Keratinocyte (primary cell): ENCODE results near the gene DMRT3. TPM values are rescaled to one million over a fixed set of nuclear protein-coding genes. Genes with fewer than 3 reads are reported as not detected.

Experiments used
- DNase-seq: peaks from one replicate; pipeline ENCODE4 v3.0.0-alpha.2; 2011; ENCODE audit warnings: low read depth, missing footprints, low spot score
- FAIRE-seq: peaks from 2 replicates; lab custom pipeline; 2011; peaks lifted over from hg19 to GRCh38; lab: Jason Lieb, UNC
- H2AFZ ChIP-seq: 2 replicates; pipeline ENCODE4 v1.6.0; 2012; ENCODE audit warnings: low read length, control low read depth, inconsistent platforms; ENCODE audit not compliant: control insufficient read depth
- H3K27ac ChIP-seq: 2 replicates; pipeline ENCODE4 v1.5.1; 2011; ENCODE audit warnings: low read length; ENCODE audit not compliant: control insufficient read depth, insufficient read depth
- H3K27me3 ChIP-seq: 3 replicates; pipeline ENCODE4 v1.6.0; 2011; ENCODE audit warnings: low read length; ENCODE audit not compliant: control insufficient read depth, insufficient read depth; ENCODE audit errors: extremely low read depth
- H3K36me3 ChIP-seq, 2 experiments: 2 replicates in 1 of 2; 3 replicates in 1 of 2; pipeline ENCODE4 v1.5.1; 2011; ENCODE audit warnings: low read length in 2 of 2, mild to moderate bottlenecking in 1 of 2; ENCODE audit not compliant: control insufficient read depth in 2 of 2, insufficient read depth in 2 of 2; ENCODE audit errors: extremely low read depth in 1 of 2
- H3K4me1 ChIP-seq: 3 replicates; pipeline ENCODE4 v1.5.1; 2011; ENCODE audit warnings: low read length; ENCODE audit not compliant: control insufficient read depth, insufficient read depth; ENCODE audit errors: extremely low read depth
- H3K4me2 ChIP-seq: 3 replicates; pipeline ENCODE4 v1.6.0; 2011; ENCODE audit warnings: low read depth, low read length; ENCODE audit not compliant: control insufficient read depth, insufficient read depth; ENCODE audit errors: extremely low read depth
- H3K4me3 ChIP-seq, 3 experiments: fragments of 200-600 bp in 1 of 3; sonication (generic) in 1 of 3; 2 replicates in 2 of 3; 3 replicates in 1 of 3; pipeline ENCODE4 v1.5.1; 2011 to 2016; ENCODE audit warnings: low read length in 3 of 3, mild to moderate bottlenecking in 3 of 3, control low read depth in 2 of 3, inconsistent platforms in 1 of 3, low read depth in 1 of 3, mixed read lengths in 1 of 3, mixed run types in 1 of 3, moderate library complexity in 1 of 3; ENCODE audit not compliant: control insufficient read depth in 2 of 3, insufficient read depth in 2 of 3; ENCODE audit errors: extremely low read depth in 1 of 3
- H3K79me2 ChIP-seq: 2 replicates; pipeline ENCODE4 v1.6.0; 2012; ENCODE audit warnings: low read length; ENCODE audit not compliant: control insufficient read depth, insufficient read depth
- H3K9ac ChIP-seq: 3 replicates; pipeline ENCODE4 v1.6.0; 2011; ENCODE audit warnings: low read length; ENCODE audit not compliant: control insufficient read depth, insufficient read depth; ENCODE audit errors: extremely low read depth
- H3K9me1 ChIP-seq: 3 replicates; pipeline ENCODE4 v1.6.0; 2011; ENCODE audit warnings: low read length; ENCODE audit not compliant: control insufficient read depth, insufficient read depth; ENCODE audit errors: extremely low read depth
- H3K9me3 ChIP-seq: 2 replicates; pipeline ENCODE4 v1.5.1; 2012; ENCODE audit warnings: low read depth, low read length; ENCODE audit not compliant: control insufficient read depth
- H4K20me1 ChIP-seq: 3 replicates; pipeline ENCODE4 v1.6.0; 2011; ENCODE audit warnings: low read length; ENCODE audit not compliant: control insufficient read depth, insufficient read depth; ENCODE audit errors: extremely low read depth
- CTCF ChIP-seq, 3 experiments: IDR thresholded peaks in 1 of 3; conservative IDR thresholded peaks in 1 of 3; optimal IDR thresholded peaks in 1 of 3; 2 replicates in 2 of 3; 3 replicates in 1 of 3; pipeline versions ENCODE3 to v1.5.1; 2011; ENCODE audit warnings: low read length in 3 of 3, mild to moderate bottlenecking in 3 of 3, moderate library complexity in 2 of 3, control low read depth in 1 of 3, inconsistent platforms in 1 of 3; ENCODE audit not compliant: insufficient read depth in 2 of 3; ENCODE audit errors: extremely low read depth in 1 of 3
- EZH2 ChIP-seq: IDR thresholded peaks from one replicate; pipeline ENCODE4 v1.6.1; 2012; ENCODE audit warnings: inconsistent platforms, mild to moderate bottlenecking, low read length, moderate library complexity
- dilution Hi-C: fragments of 300-500 bp; cut with MboI; formaldehyde crosslinking; loops from one replicate; pipeline ENCODE4 v1.7.0; 2020; ENCODE audit warnings: low sequenced_read_pairs; ENCODE audit not compliant: extremely low pct_ligation_motif_present
- polyA plus RNA-seq, 5 experiments: library from polyadenylated mRNA; depleted of rRNA in 3 of 5; stranded (reverse) in 3 of 5; stranded (forward) in 1 of 5; unstranded in 1 of 5; fragments of >200 nt; gene quantifications; 1 replicate in 1 of 5; 2 replicates in 3 of 5; 3 replicates in 1 of 5; pipeline versions ENCODE4 v1.2.1 to v1.2.3, GENCODE V29; 2011 to 2012; ENCODE audit warnings: missing spikeins in 2 of 5, low read depth in 1 of 5, low replicate concordance in 1 of 5

DMRT3 gene
- polyA plus RNA-seq, 1 donor (not counting 4 experiments of a cell fraction or from before 2014, with no cell fraction given): not detected

DNA sequence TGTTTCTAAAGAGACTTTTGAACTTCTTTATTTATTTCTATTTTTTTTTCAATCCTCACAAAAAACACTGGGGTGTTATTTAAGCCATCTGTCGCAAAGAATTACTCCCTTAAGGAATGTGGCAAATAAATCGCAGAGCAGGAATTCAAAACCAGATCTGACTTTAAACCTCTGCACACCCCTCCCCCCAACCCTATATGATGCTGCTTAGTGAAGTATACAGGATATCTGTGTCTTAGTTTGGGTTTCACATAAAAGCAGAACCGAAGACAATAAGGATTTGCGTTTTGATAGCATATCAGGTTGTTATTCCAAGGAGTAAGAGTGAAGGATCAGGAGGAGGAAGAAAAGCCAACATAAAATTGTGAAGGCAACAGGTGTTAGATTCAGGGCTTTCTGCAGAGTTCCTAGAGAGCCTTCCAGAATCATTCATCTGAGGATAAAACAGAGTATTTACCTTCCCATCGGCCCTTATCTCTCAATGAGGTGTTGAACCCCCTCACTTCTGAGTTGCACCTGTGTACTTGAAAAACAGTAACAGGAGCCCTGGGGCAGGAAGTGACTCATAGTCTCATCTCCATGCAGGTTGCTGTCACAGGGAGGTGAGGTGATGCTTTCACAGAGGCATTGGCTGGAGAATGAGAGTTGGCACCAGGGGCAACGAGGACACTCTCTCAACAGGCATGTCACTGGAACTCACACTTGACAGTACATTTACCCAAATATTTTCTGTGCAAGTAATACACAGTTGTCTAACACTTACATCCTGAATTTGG is 33.5 kb upstream of the DMRT3 start:
- H2AFZ ChIP-seq: no peak overlapping the region
- H3K9me3 ChIP-seq: no peaks in the 10 kb centered on the region
- H3K36me3 ChIP-seq: no peaks in the 10 kb centered on the region
- no peak overlapping the region for H3K4me3 ChIP-seq
- TF ChIP-seq CTCF (optimal IDR thresholded peaks at IDR 0.05 in 1 of 3, IDR thresholded peaks at IDR 0.05 in 1 of 3, conservative IDR thresholded peaks at IDR 0.05 in 1 of 3; ENCODE audit: extremely low read depth in 1 of 3, insufficient read depth in 2 of 3, low read length in 3 of 3): no peak
- TF ChIP-seq EZH2: no peak
- H3K4me1 ChIP-seq: no peaks in the 10 kb centered on the region
- H3K9me1 ChIP-seq: no peaks in the 10 kb centered on the region
- no peak for DNase-seq
- no peaks in the 10 kb centered on the region for H3K27me3 ChIP-seq
- no peaks in the 10 kb centered on the region for H3K79me2 ChIP-seq
- dilution Hi-C loops: no loop called here
- H3K9ac ChIP-seq: no peak overlapping the region
- H4K20me1 ChIP-seq: no peaks in the 10 kb centered on the region
- no peak overlapping the region for H3K4me2 ChIP-seq
- H3K27ac ChIP-seq: no peak overlapping the region
- FAIRE-seq: no peak

- Histone ChIP-seq H3K27me3 (peaks cover 6% of the 10 kb centered on the region), H3K9me1 (no peaks in the 10 kb centered on the region), H3K79me2 (no peaks in the 10 kb centered on the region), H3K4me3 (no peak overlapping the region), H2AFZ (no peak overlapping the region), H3K9ac (no peak overlapping the region), H3K4me1 (no peaks in the 10 kb centered on the region), H3K27ac (no peak overlapping the region), H3K9me3 (no peaks in the 10 kb centered on the region), H3K4me2 (no peak overlapping the region), H3K36me3 (no peaks in the 10 kb centered on the region), H4K20me1 (no peaks in the 10 kb centered on the region)
- no peak for FAIRE-seq
- TF ChIP-seq CTCF (optimal IDR thresholded peaks at IDR 0.05 in 1 of 3, IDR thresholded peaks at IDR 0.05 in 1 of 3, conservative IDR thresholded peaks at IDR 0.05 in 1 of 3; ENCODE audit: extremely low read depth in 1 of 3, insufficient read depth in 2 of 3, low read length in 3 of 3) (no peak), EZH2 (no peak)
- no peak for DNase-seq
- dilution Hi-C loops: no loop called here
Measured at GRCh38 chr9:947985-948384, 28.5 kb upstream of the DMRT3 start.
